ENCODE results near the gene HSDL2.
A peak's percentile ranks its signal among the peaks of the same experiment; 100 is the strongest.

HSDL2 gene

GRCh38 chr9:112332977-112333638, 46.8 kb upstream of the HSDL2 start, which contains the start of gene PTBP3:
TSS of gene PTBP3 (minus strand) at chr9:112333619. CDS start at chr9:112297865, 35,754 bp downstream.
- H3K9ac ChIP-seq (ENCODE audit: low read length) = peak within 1 kb of the TSS; percentile 96
- H4K91ac ChIP-seq (ENCODE audit: low read length) = peak within 1 kb of the TSS; percentile 83
- under 1% methylated on average over 54 of the region's 90 CpGs for WGBS
- H2AK5ac ChIP-seq (ENCODE audit: low read length, severe bottlenecking) = no peak within 1 kb of the TSS
- H3K36me3 ChIP-seq (ENCODE audit: control insufficient read depth in 1 of 2, insufficient read depth in 2 of 2, low read depth in 1 of 2, low read length in 2 of 2) = no peaks in the 10 kb centered on the region
- H3K4me3 ChIP-seq (ENCODE audit: insufficient read depth in 1 of 2, low read depth in 1 of 2, low read length in 2 of 2) = peak within 1 kb of the TSS; percentile 95 to 99
- peak within 1 kb of the TSS; percentile 95 to 100 for H3K18ac ChIP-seq (ENCODE audit: low read depth in 1 of 2, low read length in 2 of 2)
- peak within 1 kb of the TSS; percentile 94 for H2BK120ac ChIP-seq (ENCODE audit: low read depth, low read length)
- peak; percentile 80 for DNase-seq
- peak within 1 kb of the TSS in 1 of 2 experiments; percentile 99 for H3K23ac ChIP-seq (ENCODE audit: low read length in 2 of 2)
- no peaks in the 10 kb centered on the region for H3K27me3 ChIP-seq (ENCODE audit: control insufficient read depth in 1 of 2, insufficient read depth in 1 of 2, low read length in 2 of 2)
- H2AFZ ChIP-seq (ENCODE audit: low read depth, low read length) = peak within 1 kb of the TSS; percentile 93
- no peaks in the 10 kb centered on the region for H3K4me1 ChIP-seq (ENCODE audit: control insufficient read depth, insufficient read depth, low read depth, low read length)
- peak within 1 kb of the TSS; percentile 99 for H2BK15ac ChIP-seq (ENCODE audit: low read depth, poor library complexity, severe bottlenecking)
- no peaks in the 10 kb centered on the region for H3K79me1 ChIP-seq (replicated peaks; ENCODE audit: low read length, poor library complexity, severe bottlenecking)
- H3K9me3 ChIP-seq (ENCODE audit: control insufficient read depth, low read length) = no peaks in the 10 kb centered on the region
- peak within 1 kb of the TSS in 1 of 2 experiments; percentile 100 for H3K14ac ChIP-seq (ENCODE audit: low read length in 2 of 2)
- H4K8ac ChIP-seq (ENCODE audit: low read length) = peak within 1 kb of the TSS; percentile 83
- peak within 1 kb of the TSS; percentile 90 for H2BK5ac ChIP-seq (ENCODE audit: low read depth, low read length, poor library complexity, severe bottlenecking)
- H2BK12ac ChIP-seq (ENCODE audit: low read length in 2 of 2) = peak within 1 kb of the TSS in 1 of 2 experiments; percentile 93
- peak within 1 kb of the TSS; percentile 61 for H3K4me2 ChIP-seq (ENCODE audit: low read length, poor library complexity, severe bottlenecking)
- peak within 1 kb of the TSS; percentile 76 to 100 for H3K4ac ChIP-seq (ENCODE audit: low read depth in 1 of 2, low read length in 2 of 2)
- peak within 1 kb of the TSS; percentile 90 for H3K27ac ChIP-seq (ENCODE audit: low read length, poor library complexity, severe bottlenecking)

DNA sequence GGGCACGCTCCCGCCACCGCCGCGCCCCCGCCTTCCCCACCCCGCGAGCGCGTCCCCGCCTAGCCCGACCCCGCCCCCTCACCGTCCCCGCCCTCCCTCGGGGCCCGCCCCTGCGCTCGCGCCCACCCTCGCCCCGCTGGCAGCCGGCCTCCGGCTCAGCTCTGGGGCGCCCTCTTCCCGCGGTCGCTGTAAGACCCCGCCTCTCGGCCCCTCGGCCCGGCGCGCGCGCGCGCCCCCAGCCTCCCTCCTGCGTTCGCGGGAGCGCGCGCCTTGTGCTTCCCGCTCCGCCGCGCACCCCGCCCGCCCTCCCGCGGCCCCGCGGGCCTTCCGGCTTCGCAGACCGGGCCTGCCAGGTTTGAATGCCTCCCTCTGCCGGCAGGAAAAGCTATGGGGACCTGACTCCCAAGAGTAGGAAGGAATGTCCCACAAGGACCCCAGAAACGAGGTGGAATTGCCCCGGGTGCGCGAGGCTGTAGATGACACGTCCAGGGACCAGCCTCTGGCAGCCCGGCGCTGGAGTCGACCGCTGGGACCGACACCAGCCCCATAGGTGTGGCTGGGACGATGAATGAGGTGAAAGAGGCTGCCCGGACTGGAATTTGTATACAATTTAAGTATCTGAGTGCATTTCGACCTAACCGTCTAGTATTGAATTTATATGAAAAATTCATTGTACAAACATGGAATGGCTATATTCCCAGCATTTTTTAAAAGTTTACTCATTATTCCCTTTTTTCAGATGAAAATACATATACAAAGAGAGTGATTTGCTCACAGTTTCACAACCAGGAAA, 46.1 kb upstream of the HSDL2 start:
- H3K4ac ChIP-seq (ENCODE audit: low read depth in 1 of 2, low read length in 2 of 2) = peak overlapping the region in 1 of 2 experiments; percentile 92
- H3K18ac ChIP-seq (ENCODE audit: low read depth in 1 of 2, low read length in 2 of 2) = peak overlapping the region; percentile 17 to 52
- H3K9me3 ChIP-seq (ENCODE audit: control insufficient read depth, low read length) = no peaks in the 10 kb centered on the region
- no peak overlapping the region for H2BK15ac ChIP-seq (ENCODE audit: low read depth, poor library complexity, severe bottlenecking)
- H2BK12ac ChIP-seq (ENCODE audit: low read length in 2 of 2) = peak overlapping the region in 1 of 2 experiments; percentile 83
- DNase-seq = peak; percentile 95
- H3K4me2 ChIP-seq (ENCODE audit: low read length, poor library complexity, severe bottlenecking) = peak overlapping the region; percentile 43
- H3K23ac ChIP-seq (ENCODE audit: low read length in 2 of 2) = peak overlapping the region in 1 of 2 experiments; percentile 89
- H3K14ac ChIP-seq (ENCODE audit: low read length in 2 of 2) = no peak overlapping the region
- peak overlapping the region; percentile 96 for H3K9ac ChIP-seq (ENCODE audit: low read length)
- no peaks in the 10 kb centered on the region for H3K36me3 ChIP-seq (ENCODE audit: control insufficient read depth in 1 of 2, insufficient read depth in 2 of 2, low read depth in 1 of 2, low read length in 2 of 2)
- H3K27ac ChIP-seq (ENCODE audit: low read length, poor library complexity, severe bottlenecking) = peak overlapping the region; percentile 88
- H3K4me3 ChIP-seq (ENCODE audit: insufficient read depth in 1 of 2, low read depth in 1 of 2, low read length in 2 of 2) = peak overlapping the region; percentile 95 to 99
- no peak overlapping the region for H2AK5ac ChIP-seq (ENCODE audit: low read length, severe bottlenecking)
- H3K27me3 ChIP-seq (ENCODE audit: control insufficient read depth in 1 of 2, insufficient read depth in 1 of 2, low read length in 2 of 2) = no peaks in the 10 kb centered on the region
- peak overlapping the region; percentile 30 for H4K8ac ChIP-seq (ENCODE audit: low read length)
- peak overlapping the region; percentile 8 for H4K91ac ChIP-seq (ENCODE audit: low read length)
- H2AFZ ChIP-seq (ENCODE audit: low read depth, low read length) = peak overlapping the region; percentile 91
- under 1% methylated on average over 50 of the region's 72 CpGs for WGBS
- no peaks in the 10 kb centered on the region for H3K79me1 ChIP-seq (replicated peaks; ENCODE audit: low read length, poor library complexity, severe bottlenecking)
- H2BK5ac ChIP-seq (ENCODE audit: low read depth, low read length, poor library complexity, severe bottlenecking) = peak overlapping the region; percentile 19
- peaks cover 2% of the 10 kb centered on the region for H3K4me1 ChIP-seq (ENCODE audit: control insufficient read depth, insufficient read depth, low read depth, low read length)
- no peak overlapping the region for H2BK120ac ChIP-seq (ENCODE audit: low read depth, low read length)

DNA sequence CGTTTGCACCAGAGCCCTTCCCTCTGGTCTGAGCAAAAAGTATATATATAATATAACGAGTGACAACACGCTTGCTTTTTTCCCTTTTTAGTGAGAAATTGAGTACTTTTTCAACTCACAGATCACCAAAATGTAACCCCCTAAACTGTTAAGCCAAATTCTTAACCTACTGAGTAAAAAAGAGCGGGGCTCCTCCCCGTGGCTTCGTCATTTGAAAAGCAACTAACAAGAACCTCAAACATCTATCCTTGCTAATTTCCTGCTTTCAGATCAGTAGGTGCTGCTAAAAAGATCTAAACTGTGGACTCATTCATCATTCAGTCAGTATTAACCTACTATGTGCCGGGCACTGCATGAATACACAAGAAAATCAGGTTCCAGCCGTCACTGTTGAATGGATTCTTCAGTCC, 45.5 kb upstream of the HSDL2 start:
- no peak overlapping the region for H3K4ac ChIP-seq (ENCODE audit: low read depth in 1 of 2, low read length in 2 of 2)
- H2BK120ac ChIP-seq (ENCODE audit: low read depth, low read length) = no peak overlapping the region
- H2BK15ac ChIP-seq (ENCODE audit: low read depth, poor library complexity, severe bottlenecking) = no peak overlapping the region
- H3K9ac ChIP-seq (ENCODE audit: low read length) = peak overlapping the region; percentile 96
- peak overlapping the region; percentile 42 for H3K27ac ChIP-seq (ENCODE audit: low read length, poor library complexity, severe bottlenecking)
- 7% methylated on average over 6 of the region's 8 CpGs for WGBS
- no peaks in the 10 kb centered on the region for H3K36me3 ChIP-seq (ENCODE audit: control insufficient read depth in 1 of 2, insufficient read depth in 2 of 2, low read depth in 1 of 2, low read length in 2 of 2)
- no peak overlapping the region for H4K8ac ChIP-seq (ENCODE audit: low read length)
- peaks cover 2% of the 10 kb centered on the region for H3K4me1 ChIP-seq (ENCODE audit: control insufficient read depth, insufficient read depth, low read depth, low read length)
- H3K14ac ChIP-seq (ENCODE audit: low read length in 2 of 2) = no peak overlapping the region
- H2AFZ ChIP-seq (ENCODE audit: low read depth, low read length) = no peak overlapping the region
- H4K91ac ChIP-seq (ENCODE audit: low read length) = no peak overlapping the region
- no peak overlapping the region for H2AK5ac ChIP-seq (ENCODE audit: low read length, severe bottlenecking)
- peak; percentile 49 for DNase-seq
- no peak overlapping the region for H3K4me2 ChIP-seq (ENCODE audit: low read length, poor library complexity, severe bottlenecking)
- no peak overlapping the region for H2BK5ac ChIP-seq (ENCODE audit: low read depth, low read length, poor library complexity, severe bottlenecking)
- no peaks in the 10 kb centered on the region for H3K9me3 ChIP-seq (ENCODE audit: control insufficient read depth, low read length)
- no peak overlapping the region for H3K23ac ChIP-seq (ENCODE audit: low read length in 2 of 2)
- H3K4me3 ChIP-seq (ENCODE audit: insufficient read depth in 1 of 2, low read depth in 1 of 2, low read length in 2 of 2) = peak overlapping the region in 1 of 2 experiments; percentile 94
- no peaks in the 10 kb centered on the region for H3K27me3 ChIP-seq (ENCODE audit: control insufficient read depth in 1 of 2, insufficient read depth in 1 of 2, low read length in 2 of 2)
- no peak overlapping the region for H2BK12ac ChIP-seq (ENCODE audit: low read length in 2 of 2)
- no peaks in the 10 kb centered on the region for H3K79me1 ChIP-seq (replicated peaks; ENCODE audit: low read length, poor library complexity, severe bottlenecking)
- no peak overlapping the region for H3K18ac ChIP-seq (ENCODE audit: low read depth in 1 of 2, low read length in 2 of 2)

DNA sequence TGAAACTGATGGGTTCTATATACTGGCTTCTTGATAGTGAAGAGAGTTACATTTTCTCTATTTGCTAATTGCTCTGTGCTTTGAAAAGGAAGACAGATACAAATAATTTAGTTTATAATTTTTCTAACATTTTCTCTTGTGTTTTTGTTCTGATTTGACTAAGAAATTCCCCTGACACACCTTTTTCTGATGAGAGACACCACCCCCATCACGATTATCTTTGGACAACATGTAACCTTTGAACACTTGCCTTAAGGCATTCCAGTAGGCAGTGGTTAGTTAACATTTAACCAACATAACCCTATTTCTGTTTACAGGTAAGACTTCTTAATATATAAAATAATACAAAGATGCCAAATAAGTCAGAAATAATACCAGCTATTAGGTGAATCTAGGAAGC, 42.4 kb upstream of the HSDL2 start:
- H3K4me3 ChIP-seq (ENCODE audit: insufficient read depth in 1 of 2, low read depth in 1 of 2, low read length in 2 of 2) = no peak overlapping the region
- H2BK15ac ChIP-seq (ENCODE audit: low read depth, poor library complexity, severe bottlenecking) = no peak overlapping the region
- H2AK5ac ChIP-seq (ENCODE audit: low read length, severe bottlenecking) = no peak overlapping the region
- H3K36me3 ChIP-seq (ENCODE audit: control insufficient read depth in 1 of 2, insufficient read depth in 2 of 2, low read depth in 1 of 2, low read length in 2 of 2) = no peaks in the 10 kb centered on the region
- no peak overlapping the region for H3K27ac ChIP-seq (ENCODE audit: low read length, poor library complexity, severe bottlenecking)
- H3K79me1 ChIP-seq (replicated peaks; ENCODE audit: low read length, poor library complexity, severe bottlenecking) = no peaks in the 10 kb centered on the region
- H3K9me3 ChIP-seq (ENCODE audit: control insufficient read depth, low read length) = no peaks in the 10 kb centered on the region
- H3K27me3 ChIP-seq (ENCODE audit: control insufficient read depth in 1 of 2, insufficient read depth in 1 of 2, low read length in 2 of 2) = no peaks in the 10 kb centered on the region
- H3K4me1 ChIP-seq (ENCODE audit: control insufficient read depth, insufficient read depth, low read depth, low read length) = peaks cover 5% of the 10 kb centered on the region
- H2AFZ ChIP-seq (ENCODE audit: low read depth, low read length) = no peak overlapping the region
- H2BK12ac ChIP-seq (ENCODE audit: low read length in 2 of 2) = no peak overlapping the region
- H2BK5ac ChIP-seq (ENCODE audit: low read depth, low read length, poor library complexity, severe bottlenecking) = no peak overlapping the region
- no peak overlapping the region for H3K4me2 ChIP-seq (ENCODE audit: low read length, poor library complexity, severe bottlenecking)
- H4K8ac ChIP-seq (ENCODE audit: low read length) = no peak overlapping the region
- H3K18ac ChIP-seq (ENCODE audit: low read depth in 1 of 2, low read length in 2 of 2) = no peak overlapping the region
- no peak overlapping the region for H3K9ac ChIP-seq (ENCODE audit: low read length)
- H4K91ac ChIP-seq (ENCODE audit: low read length) = no peak overlapping the region
- 82% methylated on average over 1 of the region's 1 CpG for WGBS
- no peak overlapping the region for H3K23ac ChIP-seq (ENCODE audit: low read length in 2 of 2)
- no peak overlapping the region for H3K4ac ChIP-seq (ENCODE audit: low read depth in 1 of 2, low read length in 2 of 2)
- no peak for DNase-seq
- no peak overlapping the region for H3K14ac ChIP-seq (ENCODE audit: low read length in 2 of 2)
- H2BK120ac ChIP-seq (ENCODE audit: low read depth, low read length) = no peak overlapping the region
